Measurements from ENCODE around the gene FAM234A.
"Not testable (repeated sequence)": the region's sequence is repeated elsewhere in the genome, so short reads cannot be mapped to it uniquely, and the experiment has no call there.

FAM234A gene, protein sequence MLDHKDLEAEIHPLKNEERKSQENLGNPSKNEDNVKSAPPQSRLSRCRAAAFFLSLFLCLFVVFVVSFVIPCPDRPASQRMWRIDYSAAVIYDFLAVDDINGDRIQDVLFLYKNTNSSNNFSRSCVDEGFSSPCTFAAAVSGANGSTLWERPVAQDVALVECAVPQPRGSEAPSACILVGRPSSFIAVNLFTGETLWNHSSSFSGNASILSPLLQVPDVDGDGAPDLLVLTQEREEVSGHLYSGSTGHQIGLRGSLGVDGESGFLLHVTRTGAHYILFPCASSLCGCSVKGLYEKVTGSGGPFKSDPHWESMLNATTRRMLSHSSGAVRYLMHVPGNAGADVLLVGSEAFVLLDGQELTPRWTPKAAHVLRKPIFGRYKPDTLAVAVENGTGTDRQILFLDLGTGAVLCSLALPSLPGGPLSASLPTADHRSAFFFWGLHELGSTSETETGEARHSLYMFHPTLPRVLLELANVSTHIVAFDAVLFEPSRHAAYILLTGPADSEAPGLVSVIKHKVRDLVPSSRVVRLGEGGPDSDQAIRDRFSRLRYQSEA

GRCh38 chr16:234468-235305 is at the start of gene FAM234A:
TSS of gene FAM234A (plus strand) at chr16:234821. CDS start at chr16:254414, 19,593 bp downstream.
- DNase-seq = peak; percentile 86 to 93 (median 90)

- DNase-seq = no peak
Measured at GRCh38 chr16:185213-185612, 49.4 kb upstream of the FAM234A start.

DNA sequence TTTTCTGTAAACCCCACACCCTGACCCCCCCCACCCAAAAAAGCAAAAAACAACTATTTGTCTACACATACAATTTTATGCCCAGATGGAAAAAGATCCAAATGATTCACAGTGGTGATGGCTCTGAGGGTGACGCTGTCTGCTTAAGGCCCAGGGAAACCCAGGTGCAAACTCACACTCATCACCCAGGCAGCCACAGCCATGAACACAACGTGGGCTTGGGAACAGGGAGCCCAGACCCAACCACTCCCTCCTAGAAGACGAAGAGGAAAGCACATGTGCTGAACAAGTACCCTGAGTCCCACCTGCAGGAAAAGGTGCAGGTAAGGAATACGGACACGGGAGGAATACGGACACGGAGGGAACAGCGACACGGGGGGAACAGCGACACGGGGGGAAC is 48.9 kb upstream of the FAM234A start:
- no peak for DNase-seq

- no peak for DNase-seq
Measured at GRCh38 chr16:187330-187729, 47.3 kb upstream of the FAM234A start.

DNA sequence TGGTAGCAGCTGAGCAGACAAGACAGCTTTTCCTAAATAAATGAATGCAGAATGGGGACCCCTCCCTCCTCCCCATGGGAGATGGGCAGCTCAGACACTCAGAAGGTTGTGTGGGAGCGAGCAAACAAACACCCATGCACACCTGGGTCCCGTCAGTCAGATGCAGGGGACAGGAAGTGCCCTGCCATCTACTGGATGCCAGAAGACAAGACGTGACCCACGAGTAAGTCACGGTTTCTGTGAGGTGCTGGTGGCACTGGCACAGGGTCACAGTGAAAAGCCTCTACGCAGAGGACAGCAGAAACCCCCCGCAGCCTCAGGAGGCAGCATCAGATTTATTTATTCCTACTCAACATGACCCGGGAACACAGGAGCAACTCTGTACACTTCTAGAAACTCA is 45.9 kb upstream of the FAM234A start:
- no peak for DNase-seq

- no peak for DNase-seq
Measured at GRCh38 chr16:189604-190186, 44.9 kb upstream of the FAM234A start.

GRCh38 chr16:191831-192230 is 42.8 kb upstream of the FAM234A start:
- DNase-seq = no peak

DNA sequence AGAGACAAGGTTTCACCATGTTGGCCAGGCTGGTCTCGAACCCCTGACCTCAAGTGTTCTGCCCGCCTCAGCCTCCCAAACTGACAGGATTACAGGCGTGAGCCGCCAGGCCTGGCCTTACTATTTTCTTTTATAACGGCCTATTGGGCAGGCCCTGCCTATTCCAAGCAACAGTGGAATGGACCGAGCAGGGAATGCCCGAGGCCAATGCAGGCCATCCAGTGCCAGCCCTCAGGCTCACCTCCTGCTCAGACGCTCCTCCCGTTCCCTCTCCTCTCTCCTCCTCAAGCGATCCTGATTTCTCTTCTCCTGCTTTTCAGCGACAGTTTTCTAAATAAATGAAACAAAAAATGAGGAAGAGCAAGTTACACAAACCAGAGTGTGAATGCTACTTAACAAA is 41.9 kb upstream of the FAM234A start:
- no peak for DNase-seq

GRCh38 chr16:193441-193840 is 41.2 kb upstream of the FAM234A start:
- DNase-seq = no peak

GRCh38 chr16:194516-194915 is 40.1 kb upstream of the FAM234A start:
- DNase-seq = no peak

DNA sequence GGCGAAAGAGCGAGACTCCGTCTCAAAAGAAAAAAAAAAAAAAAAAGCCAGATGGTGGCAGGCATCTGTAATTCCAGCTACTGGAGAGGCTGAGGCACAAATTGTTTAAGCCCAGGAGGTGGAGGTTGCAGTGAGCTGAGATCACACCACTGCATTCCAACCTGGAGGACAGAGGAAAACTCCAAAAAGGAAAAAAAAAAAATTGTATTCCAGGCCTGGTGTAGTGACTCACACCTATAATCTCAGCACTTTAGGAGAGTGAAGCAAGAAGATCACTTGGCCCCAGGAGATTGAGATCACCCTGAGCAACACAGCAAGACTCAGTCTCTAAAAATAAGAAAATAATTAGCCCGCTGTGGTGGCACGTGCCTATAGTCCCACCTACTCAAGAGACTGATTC is 34.2 kb upstream of the FAM234A start:
- no peak for DNase-seq

- no peak for DNase-seq
Measured at GRCh38 chr16:203246-203645, 31.4 kb upstream of the FAM234A start.

DNA sequence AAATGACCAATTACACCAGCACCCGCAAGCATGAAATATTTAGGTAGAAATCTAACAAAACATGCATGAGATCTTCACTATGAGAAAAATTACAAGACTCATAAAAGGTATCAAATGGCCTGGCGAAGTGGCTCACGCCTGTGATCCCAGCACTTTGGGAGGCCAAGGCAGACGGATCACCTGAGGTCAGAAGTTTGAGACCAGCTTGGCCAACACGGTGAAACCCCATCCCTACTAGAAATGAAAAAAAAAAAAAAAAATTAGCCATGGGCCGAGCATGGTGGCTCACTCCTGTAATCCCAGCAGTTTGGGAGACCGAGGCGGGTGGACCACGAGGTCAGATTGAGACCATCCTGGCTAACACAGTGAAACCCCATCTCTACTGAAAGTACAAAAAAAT is 30.6 kb upstream of the FAM234A start:
- DNase-seq = not testable (repeated sequence)

DNA sequence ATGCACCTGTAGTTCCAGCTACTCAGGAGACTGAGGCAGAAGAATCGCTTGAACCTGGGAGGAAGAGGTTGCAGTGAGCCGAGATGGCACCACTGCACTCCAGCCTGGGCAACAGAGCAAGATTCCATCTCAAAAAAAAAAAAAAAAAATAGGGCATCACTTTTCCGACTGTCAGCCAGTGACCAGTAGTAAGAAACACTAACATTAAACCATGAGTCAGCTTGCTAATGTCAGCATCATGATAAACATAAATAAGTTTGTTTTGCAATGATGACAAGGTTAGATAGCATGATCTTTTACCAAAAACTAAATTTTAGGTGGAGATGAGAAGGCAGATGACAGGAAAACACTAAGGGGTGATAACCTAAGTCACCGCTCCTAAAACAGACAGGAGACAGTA is 25.3 kb upstream of the FAM234A start:
- DNase-seq = not testable (repeated sequence)

GRCh38 chr16:211631-212180 is 22.9 kb upstream of the FAM234A start:
- DNase-seq = not testable (repeated sequence)

DNA sequence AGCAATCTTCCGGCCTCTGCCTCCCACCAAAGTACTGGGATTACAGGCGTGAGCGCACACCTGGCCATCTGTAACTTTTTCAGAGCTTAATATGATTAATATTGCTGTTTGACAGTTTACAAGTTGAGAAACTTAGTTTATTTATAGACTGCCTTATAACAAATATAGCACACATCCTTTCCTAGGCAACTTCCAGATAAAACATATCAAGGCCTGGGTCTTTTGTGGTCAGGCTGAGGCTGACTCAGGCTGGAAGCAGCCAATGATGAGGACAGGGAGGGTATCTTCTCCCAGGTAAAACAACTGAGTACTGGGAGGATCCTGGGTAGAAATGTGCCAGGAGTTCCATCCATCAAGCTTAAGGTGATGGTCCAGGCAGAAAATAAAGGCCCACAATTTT is 21.6 kb upstream of the FAM234A start:
- no peak for DNase-seq

GRCh38 chr16:220021-220420 is 14.6 kb upstream of the FAM234A start:
- DNase-seq = no peak

GRCh38 chr16:228151-228851 is 6.3 kb upstream of the FAM234A start:
- DNase-seq = no peak

DNA sequence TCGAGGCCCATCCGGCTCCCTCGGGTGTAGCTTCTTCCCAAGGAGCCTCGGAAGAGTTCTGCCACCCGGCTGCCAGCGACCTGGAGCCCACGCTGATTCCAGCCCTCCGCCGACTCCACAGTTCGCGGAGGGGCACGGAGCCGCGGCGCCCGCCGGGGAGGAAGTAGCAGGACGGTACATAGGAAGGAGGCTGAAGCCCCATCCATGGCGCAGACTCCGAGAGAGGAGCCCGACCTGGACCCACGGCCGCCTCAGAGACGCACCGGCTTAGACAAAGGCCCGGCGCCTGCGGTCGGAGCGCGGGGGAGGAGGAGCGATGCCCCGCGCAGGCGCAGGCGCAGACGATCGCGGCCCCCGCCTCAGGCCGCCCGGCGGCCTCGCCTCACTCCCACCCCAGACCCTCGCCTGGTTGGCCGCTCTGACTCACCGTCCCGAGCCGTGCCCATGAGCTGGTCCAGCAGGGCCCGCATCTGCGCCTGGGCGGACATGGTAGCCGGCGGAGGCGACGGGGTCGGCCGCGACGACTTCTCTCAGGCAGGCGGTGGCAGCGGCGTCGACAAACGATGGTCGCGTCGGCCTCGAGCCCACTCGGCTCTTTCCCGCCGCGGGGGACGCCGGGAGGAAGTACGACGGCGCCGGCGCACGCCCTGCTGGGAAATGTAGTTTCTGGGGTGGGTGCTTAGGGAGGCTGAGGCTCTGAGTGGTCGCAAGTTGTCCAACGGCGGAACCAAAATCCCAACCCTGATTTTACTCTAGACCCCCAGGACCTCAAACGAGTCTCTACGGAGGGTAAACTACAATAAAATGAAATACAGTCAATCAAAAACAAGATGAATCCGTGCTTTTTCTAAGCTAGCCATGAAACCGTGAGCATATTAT is 5.5 kb upstream of the FAM234A start, which contains the start of gene LUC7L:
LUC7L (minus strand) TSS at position 598 of the 879 bp plus-strand sequence; CDS start at position 488, 110 bp downstream.
- peak; percentile 71 to 74 (median 74) for DNase-seq

- no peak for DNase-seq
Measured at GRCh38 chr16:229731-230281, 4.8 kb upstream of the FAM234A start.

GRCh38 chr16:230351-230750 is 4.3 kb upstream of the FAM234A start:
- not testable (repeated sequence) for DNase-seq

Measured in activated CD4-positive, CD25-positive, alpha-beta regulatory T cell (primary cell).